GM19452 (cell line): ENCODE results near the gene DLEU7.

Experiments
- ATAC-seq: cut with Tn5 transposase; IDR thresholded peaks from one replicate; pipeline ENCODE4 v1.9.1; 2021; ENCODE audit not compliant: unreplicated experiment

The DLEU7 gene

DNA sequence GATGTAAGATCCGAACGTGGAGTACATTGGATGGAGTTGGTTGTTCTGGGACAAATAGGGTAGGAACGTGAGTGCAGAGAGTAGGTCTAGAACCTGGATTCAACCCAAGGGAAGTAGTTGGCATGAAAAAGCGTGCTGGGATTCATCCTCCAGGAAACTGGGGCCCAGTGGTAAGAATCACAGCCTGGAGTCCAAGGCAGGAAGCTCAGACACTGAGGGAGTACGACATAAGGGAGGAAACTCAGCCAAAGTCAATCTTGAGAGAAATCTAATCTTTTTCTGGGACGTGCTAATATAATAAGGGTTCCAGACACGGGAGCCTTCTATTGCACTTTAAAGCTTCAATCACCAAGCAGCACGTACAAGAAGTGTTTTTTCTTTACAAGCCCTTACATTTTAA lies 46.4 kb downstream of the DLEU7 start:
- no peak for ATAC-seq

DNA sequence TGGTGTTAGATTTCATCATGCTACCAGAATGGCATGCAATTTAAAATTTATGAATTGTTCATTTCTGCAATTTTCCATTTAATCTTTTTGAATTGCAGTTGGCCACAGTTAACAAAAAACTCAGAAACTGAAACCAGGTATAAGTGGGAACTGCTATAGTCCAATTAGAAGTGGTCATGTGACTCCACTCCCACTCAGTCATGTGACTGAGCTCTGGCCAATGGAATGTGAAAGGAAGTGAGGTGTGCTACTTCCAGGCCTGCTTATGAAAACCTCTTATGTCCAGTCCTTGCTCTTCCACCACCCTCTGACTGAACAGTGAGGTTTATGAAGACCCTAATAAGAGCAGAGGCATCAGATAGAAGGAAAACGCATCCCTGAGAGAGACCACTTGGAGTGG lies 47.0 kb downstream of the DLEU7 start:
- no peak for ATAC-seq

DNA sequence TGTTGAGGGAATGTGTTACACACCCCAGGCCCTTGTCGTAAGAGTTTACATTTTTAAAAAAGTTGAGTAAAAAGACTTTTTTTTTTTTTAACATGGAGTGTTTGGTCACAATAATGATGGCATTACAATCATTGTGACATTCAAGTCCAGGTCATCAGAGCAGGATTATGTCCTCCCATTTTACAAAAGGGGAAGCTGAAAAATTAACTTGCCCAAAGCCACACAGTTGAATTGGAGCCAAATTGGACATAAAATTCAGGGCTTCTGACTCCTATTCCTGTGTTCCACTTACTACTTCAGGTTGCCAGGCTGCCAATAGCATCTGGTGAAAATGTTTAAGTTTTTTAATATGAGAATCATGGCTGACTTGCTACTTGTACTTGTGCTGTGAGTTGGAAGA lies 49.3 kb downstream of the DLEU7 start:
- ATAC-seq = no peak

DNA sequence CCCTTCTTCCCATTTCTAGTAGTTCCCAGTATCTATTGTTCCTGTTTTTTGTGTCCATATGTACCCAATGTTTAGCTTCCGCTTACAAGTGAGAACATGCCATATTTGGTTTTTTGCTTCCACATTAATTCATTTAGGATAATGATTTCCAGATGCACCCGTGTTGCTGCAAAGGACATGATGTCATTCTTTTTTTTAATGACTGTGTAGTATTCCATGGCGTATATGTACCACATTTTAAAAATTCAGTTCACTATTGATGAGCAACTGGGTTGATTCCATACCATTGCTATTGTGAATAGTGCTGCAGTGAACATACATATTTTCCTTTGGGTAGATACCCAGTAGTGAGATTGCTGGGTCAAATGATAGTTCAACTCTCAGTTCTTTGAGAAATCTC lies 50.5 kb downstream of the DLEU7 start:
- no peak for ATAC-seq

DNA sequence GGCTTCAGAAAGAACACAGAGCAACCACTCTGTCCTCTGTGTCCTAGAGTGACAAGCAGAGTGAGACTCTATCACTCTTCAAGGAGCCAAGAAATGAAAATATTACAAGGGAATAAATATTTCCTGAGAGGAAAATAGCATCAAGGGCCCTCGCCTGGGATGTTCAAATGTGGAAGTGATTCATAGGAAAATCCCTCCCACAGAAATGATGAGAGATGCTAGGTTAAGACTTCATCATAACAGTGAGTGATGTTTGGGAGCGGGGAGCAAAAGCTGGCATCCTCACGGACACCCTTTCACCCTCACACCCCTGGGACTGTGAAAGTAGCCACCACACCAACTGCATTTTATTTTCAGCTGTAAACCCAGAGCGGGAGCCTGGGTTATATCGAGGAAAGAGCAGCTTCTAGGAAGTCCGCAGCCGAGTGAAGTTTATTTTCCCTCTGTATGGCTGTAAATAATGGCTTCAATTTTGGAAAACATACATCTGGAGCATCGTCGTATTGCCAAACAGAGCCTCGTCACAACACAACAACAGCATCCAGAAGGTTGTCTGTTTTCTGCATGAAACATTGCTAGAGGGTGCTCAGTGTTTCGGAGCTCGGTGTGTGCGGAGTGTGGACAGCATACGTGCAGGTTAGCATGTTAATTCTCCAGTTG lies 54.8 kb downstream of the DLEU7 start:
- no peak for ATAC-seq

DNA sequence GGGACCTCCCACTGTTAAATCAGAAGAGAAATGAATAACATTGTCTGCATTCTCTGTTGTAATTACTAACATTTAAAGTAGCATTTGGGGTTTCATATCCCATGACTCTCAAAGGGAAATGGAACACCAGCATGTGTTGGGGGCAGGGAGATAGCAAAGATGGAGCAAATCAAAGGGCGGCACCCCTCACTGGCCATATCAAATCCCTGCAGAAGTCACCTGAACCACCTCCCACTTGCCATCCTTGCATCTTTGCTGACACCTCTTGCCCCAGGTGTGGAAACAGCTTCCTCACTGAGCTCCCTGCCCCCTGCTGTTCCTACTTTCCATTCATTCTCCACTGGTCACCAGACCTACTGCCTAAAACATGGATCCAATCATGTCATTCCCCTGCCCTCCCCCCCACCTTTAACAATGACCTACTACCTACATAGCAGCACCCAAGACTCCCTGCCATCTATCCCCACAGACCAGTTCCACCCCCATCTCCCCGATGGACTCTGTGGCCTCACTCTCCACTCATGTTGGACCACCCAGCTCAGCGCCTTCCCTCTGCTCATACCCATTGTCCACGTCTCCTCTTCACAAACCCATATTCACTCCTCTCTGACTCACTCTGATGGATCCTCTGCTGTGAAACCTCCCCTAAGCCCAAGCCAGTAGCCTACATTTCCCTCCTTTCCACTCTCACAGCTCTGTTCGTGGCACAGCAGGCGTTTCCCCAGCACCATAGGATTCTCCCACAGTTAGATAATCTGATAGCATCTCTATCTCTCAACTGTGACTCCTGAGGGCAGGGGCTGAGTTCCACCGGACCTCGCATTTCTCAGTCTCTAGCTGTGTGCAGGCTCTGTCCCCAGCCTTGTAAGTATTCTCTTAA lies 55.9 kb downstream of the DLEU7 start:
- ATAC-seq = no peak

DNA sequence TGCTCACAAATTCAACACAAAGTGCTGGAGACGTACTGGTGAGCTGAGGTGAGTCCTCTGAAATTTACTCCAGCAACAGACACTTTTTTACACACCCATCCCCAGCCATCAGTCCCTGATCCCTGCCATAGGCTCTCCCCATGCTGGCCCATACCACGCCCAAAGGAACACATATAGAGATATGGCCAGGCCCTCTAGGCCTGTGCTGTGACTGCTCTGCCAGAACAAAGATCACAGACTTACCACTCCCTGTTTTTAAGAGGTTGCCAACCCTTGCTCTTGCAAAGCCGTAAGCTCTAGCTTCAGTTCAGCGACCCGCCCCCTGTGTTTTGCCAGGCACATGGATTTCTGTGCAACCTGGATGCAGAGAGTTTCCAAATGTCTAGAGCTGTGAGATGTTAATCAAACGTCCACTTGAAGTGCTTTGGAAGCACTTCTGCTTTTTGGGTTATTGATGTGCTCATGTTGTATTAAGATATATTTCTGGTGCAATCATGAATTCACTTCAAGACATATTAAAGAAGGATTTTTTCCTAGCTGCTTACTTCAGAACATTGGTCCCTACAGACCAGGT lies 59.7 kb downstream of the DLEU7 start:
- ATAC-seq = no peak

DNA sequence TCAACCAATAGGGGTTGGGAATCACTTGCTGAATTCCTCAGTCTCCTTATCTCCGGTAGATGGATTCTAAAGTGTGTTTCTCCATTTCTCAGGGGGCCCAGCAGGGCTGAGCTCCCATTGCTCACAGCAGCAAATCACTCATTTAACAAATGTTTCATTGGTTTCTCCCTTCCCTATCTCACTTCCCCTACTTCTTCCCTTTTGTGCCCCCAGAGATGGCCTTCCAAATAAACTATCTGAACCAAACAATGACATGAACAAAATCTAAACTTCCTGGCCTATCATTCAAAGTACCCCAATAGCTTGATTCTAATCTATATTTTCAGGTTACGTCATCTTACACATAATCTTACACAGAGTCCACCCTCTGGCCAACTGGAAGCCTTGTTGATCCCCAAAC lies 60.4 kb downstream of the DLEU7 start:
- no peak for ATAC-seq

DNA sequence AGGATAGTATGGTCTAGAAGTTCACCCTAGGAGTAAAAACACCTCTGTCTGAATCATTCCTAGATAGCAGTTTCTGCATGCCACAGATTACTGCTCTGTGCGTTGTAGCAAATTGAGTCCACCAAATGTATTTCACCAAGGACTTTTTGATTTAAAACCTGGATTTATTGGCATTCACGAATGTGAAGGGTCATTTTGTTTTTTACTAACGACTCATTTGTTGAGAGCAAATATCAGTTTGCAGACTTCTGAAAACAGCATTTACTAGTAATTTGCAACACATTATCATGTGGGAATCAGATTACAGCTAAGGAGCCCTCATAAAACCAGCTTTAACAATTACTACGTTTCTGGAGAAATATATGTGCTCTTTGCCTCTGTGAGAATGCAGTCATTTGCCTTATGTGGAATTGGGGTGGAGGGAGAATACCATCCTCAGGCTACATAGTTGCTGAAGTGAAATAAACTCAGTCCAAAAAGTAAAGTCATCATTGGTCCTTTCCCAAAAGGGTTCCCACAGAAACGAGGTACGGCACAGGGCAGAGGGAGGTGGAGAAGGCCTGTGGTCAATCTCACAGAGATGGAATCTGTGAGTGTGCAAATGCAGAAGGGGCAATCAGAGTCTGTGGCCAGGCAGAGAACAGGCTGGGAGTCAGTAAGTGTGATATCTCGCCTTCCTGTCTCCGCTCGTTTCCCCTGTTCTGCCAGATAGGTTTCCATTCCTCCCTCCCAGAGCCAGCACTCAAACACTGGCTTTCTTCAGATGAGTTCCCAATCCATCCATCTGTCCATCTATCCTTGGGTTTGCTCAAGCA lies 63.1 kb downstream of the DLEU7 start:
- ATAC-seq = no peak

DNA sequence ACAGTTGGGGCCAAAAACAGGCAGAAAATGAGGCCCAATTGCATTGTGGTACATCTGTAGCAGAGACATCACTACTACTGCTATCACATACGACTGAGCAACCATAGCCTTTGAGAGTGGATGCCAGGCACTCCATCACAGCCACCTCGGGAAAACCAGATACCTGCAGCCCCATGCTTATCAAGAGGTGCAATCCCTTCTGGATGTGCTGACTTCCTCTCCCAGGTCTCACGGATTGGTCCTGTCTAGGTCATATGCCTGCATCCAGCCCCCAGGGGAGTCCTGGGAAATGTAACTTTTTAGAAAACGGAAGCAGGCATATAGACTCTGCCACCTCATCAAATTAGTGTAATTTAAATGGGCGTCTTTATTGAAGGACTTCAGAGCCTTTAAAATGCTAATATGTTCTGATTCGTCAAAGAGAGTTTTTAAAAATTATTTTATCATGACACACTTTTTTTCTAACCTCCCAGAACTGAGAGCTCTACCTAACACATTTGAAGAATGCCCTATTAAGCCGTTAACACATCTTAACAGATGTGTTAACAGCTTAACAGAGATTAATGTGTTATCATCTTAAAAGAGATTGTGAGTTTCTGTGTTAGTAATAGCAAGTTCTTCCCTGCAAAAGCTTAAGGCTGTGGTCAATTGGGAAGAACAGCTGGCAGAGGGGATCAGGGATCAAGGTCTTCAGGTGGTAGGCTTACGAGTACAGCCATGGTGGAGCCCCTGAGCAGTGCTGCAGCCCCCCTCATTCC lies 63.9 kb downstream of the DLEU7 start:
- ATAC-seq = no peak
